H9 (cell line): Measurements from ENCODE around the gene LRMDA. TPM values are rescaled to one million over a fixed set of nuclear protein-coding genes. Genes with fewer than 3 reads are reported as not detected.

Experiments used
- DNase-seq: peaks from one replicate; pipeline ENCODE4 v3.0.0-alpha.2; 2017
- H2AFZ ChIP-seq: one replicate; pipeline ENCODE4 v1.6.1; 2013; ENCODE audit warnings: mild to moderate bottlenecking, low read length, control low read depth, moderate library complexity
- H2AK5ac ChIP-seq: 2 replicates; pipeline ENCODE4 v1.6.1; 2013; ENCODE audit warnings: low read length, control low read depth, mixed read lengths; ENCODE audit not compliant: insufficient read length
- H2BK120ac ChIP-seq: one replicate; pipeline ENCODE4 v1.6.1; 2013; ENCODE audit warnings: low read depth, mild to moderate bottlenecking, low read length, control low read depth, inconsistent platforms; ENCODE audit not compliant: poor library complexity, severe bottlenecking
- H2BK12ac ChIP-seq: 2 replicates; pipeline ENCODE4 v1.6.1; 2013; ENCODE audit warnings: low read length, control low read depth, mixed read lengths, low read depth; ENCODE audit not compliant: insufficient read length
- H2BK15ac ChIP-seq: 2 replicates; pipeline ENCODE4 v1.6.1; 2013; ENCODE audit warnings: low read depth, low read length, control low read depth
- H2BK20ac ChIP-seq: one replicate; pipeline ENCODE4 v1.6.1; 2013; ENCODE audit warnings: low read depth, mild to moderate bottlenecking, low read length, control low read depth, inconsistent platforms; ENCODE audit not compliant: poor library complexity, severe bottlenecking
- H2BK5ac ChIP-seq: 2 replicates; pipeline ENCODE4 v1.6.1; 2013; ENCODE audit warnings: low read length, control low read depth, mixed read lengths; ENCODE audit not compliant: insufficient read length
- H3K14ac ChIP-seq: 2 replicates; pipeline ENCODE4 v1.6.1; 2013; ENCODE audit warnings: low read length, control low read depth; ENCODE audit not compliant: insufficient read depth
- H3K18ac ChIP-seq: 2 replicates; pipeline ENCODE4 v1.6.1; 2013; ENCODE audit warnings: low read depth, mild to moderate bottlenecking, mixed read lengths, low read length, control low read depth; ENCODE audit not compliant: insufficient read length
- H3K23ac ChIP-seq: 2 replicates; pipeline ENCODE4 v1.6.1; 2013; ENCODE audit warnings: low read length, control low read depth, mixed read lengths, low read depth; ENCODE audit not compliant: insufficient read length
- H3K23me2 ChIP-seq: 2 replicates; pipeline ENCODE4 v1.6.1; 2013; ENCODE audit warnings: low read depth, mild to moderate bottlenecking, mixed read lengths, low read length, control low read depth; ENCODE audit not compliant: insufficient read length, poor library complexity, severe bottlenecking
- H3K27ac ChIP-seq: 2 replicates; pipeline ENCODE4 v1.5.1; 2013; ENCODE audit warnings: low read length, control low read depth, mixed read lengths, low read depth; ENCODE audit not compliant: insufficient read length
- H3K27me3 ChIP-seq: 2 replicates; pipeline ENCODE4 v1.6.1; 2013; ENCODE audit warnings: low read length, control low read depth, inconsistent platforms; ENCODE audit not compliant: insufficient read depth
- H3K4ac ChIP-seq: 2 replicates; pipeline ENCODE4 v1.6.1; 2013; ENCODE audit warnings: low read depth, mild to moderate bottlenecking, control low read depth, inconsistent platforms, low read length, moderate library complexity
- H3K4me1 ChIP-seq: 2 replicates; pipeline ENCODE4 v1.6.1; 2013; ENCODE audit warnings: low read length, control low read depth, inconsistent platforms; ENCODE audit not compliant: insufficient read depth
- H3K4me2 ChIP-seq: 2 replicates; pipeline ENCODE4 v1.6.1; 2013; ENCODE audit warnings: low read length, control low read depth, mixed read lengths; ENCODE audit not compliant: insufficient read length, insufficient read depth
- H3K56ac ChIP-seq: 2 replicates; pipeline ENCODE4 v1.6.1; 2013; ENCODE audit warnings: low read depth, mild to moderate bottlenecking, mixed read lengths, low read length, control low read depth; ENCODE audit not compliant: insufficient read length
- H3K79me1 ChIP-seq: 2 replicates; pipeline ENCODE4 v1.6.1; 2013; ENCODE audit warnings: low read depth, mild to moderate bottlenecking, moderate library complexity, low read length, control low read depth, inconsistent platforms; ENCODE audit not compliant: insufficient read depth, poor library complexity, severe bottlenecking
- H3K79me2 ChIP-seq: 2 replicates; pipeline ENCODE4 v1.6.1; 2013; ENCODE audit warnings: low read length, control low read depth, inconsistent platforms; ENCODE audit not compliant: insufficient read depth
- H3K9ac ChIP-seq: 2 replicates; pipeline ENCODE4 v1.6.1; 2013; ENCODE audit warnings: low read length, control low read depth, mixed read lengths; ENCODE audit not compliant: insufficient read length; ENCODE audit errors: extremely low read depth
- H3K9me3 ChIP-seq: one replicate; pipeline ENCODE4 v1.6.1; 2013; ENCODE audit warnings: low read depth, low read length, inconsistent platforms; ENCODE audit not compliant: control insufficient read depth
- H3T11ph ChIP-seq: one replicate; pipeline ENCODE4 v1.6.1; 2013; ENCODE audit warnings: mild to moderate bottlenecking, low read length, control low read depth, inconsistent platforms
- H4K20me1 ChIP-seq: one replicate; pipeline ENCODE4 v1.6.1; 2013; ENCODE audit not compliant: control insufficient read depth, insufficient read length, insufficient read depth
- H4K5ac ChIP-seq: 2 replicates; pipeline ENCODE4 v1.6.1; 2013; ENCODE audit warnings: low read depth, mild to moderate bottlenecking, mixed read lengths, low read length, control low read depth; ENCODE audit not compliant: insufficient read length
- H4K8ac ChIP-seq: replicated peaks from 2 replicates; pipeline ENCODE4 v1.6.1; 2013; ENCODE audit warnings: low read length, control low read depth, mixed read lengths, low read depth; ENCODE audit not compliant: insufficient read length
- H4K91ac ChIP-seq: 2 replicates; pipeline ENCODE4 v1.6.1; 2013; ENCODE audit warnings: low read depth, mild to moderate bottlenecking, moderate library complexity, mixed read lengths, low read length, control low read depth; ENCODE audit not compliant: insufficient read length
- H3K27ac Mint-ChIP-seq, 3 experiments: 2 replicates in 2 of 3; 3 replicates in 1 of 3; pipeline ENCODE4 v1.8.0; 2020 to 2021; ENCODE audit warnings: mixed read lengths in 3 of 3, mild to moderate bottlenecking in 1 of 3, moderate library complexity in 1 of 3
- H3K27me3 Mint-ChIP-seq: 2 replicates; pipeline ENCODE4 v1.8.0; 2021; ENCODE audit warnings: low read depth, mild to moderate bottlenecking, moderate library complexity, mixed read lengths
- H3K36me3 Mint-ChIP-seq, 3 experiments: 2 replicates in 2 of 3; 3 replicates in 1 of 3; pipeline ENCODE4 v1.8.0; 2020 to 2021; ENCODE audit warnings: low read depth in 3 of 3, mixed read lengths in 3 of 3; ENCODE audit not compliant: insufficient read depth in 1 of 3
- H3K4me1 Mint-ChIP-seq, 2 experiments: 2 replicates each; pipeline ENCODE4 v1.8.0; 2020; ENCODE audit warnings: mixed read lengths in 2 of 2
- H3K4me3 Mint-ChIP-seq, 2 experiments: 2 replicates in 1 of 2; 3 replicates in 1 of 2; pipeline ENCODE4 v1.8.0; 2020 to 2021; ENCODE audit warnings: mild to moderate bottlenecking in 2 of 2, mixed read lengths in 2 of 2, moderate library complexity in 1 of 2
- H3K9me3 Mint-ChIP-seq, 2 experiments: 2 replicates in 1 of 2; 3 replicates in 1 of 2; pipeline ENCODE4 v1.8.0; 2020; ENCODE audit warnings: mild to moderate bottlenecking in 2 of 2, mixed read lengths in 2 of 2, moderate library complexity in 1 of 2
- CTCF ChIP-seq: fragments of 200-600 bp; sonication (generic); conservative IDR thresholded peaks from 3 replicates; pipeline ENCODE4 v1.8.0; 2021; ENCODE audit warnings: antibody characterized with exemption, mild to moderate bottlenecking
- WGBS: extraction: QIAGEN DNeasy Blood & Tissue Kit; methylation state at CpG from one replicate; pipeline ENCODE4 v1.1.7; 2013; ENCODE audit warnings: missing lambda C conversion rate, low lambda C conversion rate, mixed read lengths; ENCODE audit not compliant: insufficient read length; ENCODE audit errors: extremely low coverage; 5-methylcytosine and 5-hydroxymethylcytosine counted together
- total RNA-seq: library from RNA; stranded (reverse); gene quantifications from 2 replicates; pipeline ENCODE4 v1.2.1, GENCODE V29; 2021

Gene LRMDA
- total RNA-seq, 1 experiment from 2014 or later, result 1.8 TPM

GRCh38 chr10:76333796-76334195 lies 902.4 kb downstream of the LRMDA start:
- H2AFZ ChIP-seq, result no peak overlapping the region
- H3K27ac ChIP-seq, result no peak overlapping the region
- TF ChIP-seq CTCF, result no peak
- H4K8ac ChIP-seq, result no peak overlapping the region
- no peak overlapping the region for H3K4me2 ChIP-seq
- H3K9me3 ChIP-seq, result no peaks in the 10 kb centered on the region
- no peak overlapping the region for H3K14ac ChIP-seq
- H3K9ac ChIP-seq, result no peak overlapping the region
- H2BK120ac ChIP-seq, result no peak overlapping the region
- no peak overlapping the region for H2AK5ac ChIP-seq
- H3K79me1 ChIP-seq, result no peaks in the 10 kb centered on the region
- no peaks in the 10 kb centered on the region for H3K79me2 ChIP-seq
- H2BK5ac ChIP-seq, result no peak overlapping the region
- H2BK15ac ChIP-seq, result no peak overlapping the region
- no peak overlapping the region for H3K56ac ChIP-seq
- Mint-ChIP-seq H3K27ac (no peak overlapping the region), H3K4me3 (no peak overlapping the region), H3K9me3 (peaks cover 0 to 3% of the 10 kb centered on the region in 2 experiments; a peak in 1 of 5 replicates), H3K27me3 (no peaks in the 10 kb centered on the region), H3K36me3 (peaks cover 0 to 6% (median 5%) of the 10 kb centered on the region in 3 experiments; a peak in 5 of 7 replicates), H3K4me1 (peaks cover 29 to 32% of the 10 kb centered on the region in 2 experiments)
- no peak overlapping the region for H3K23ac ChIP-seq
- H2BK20ac ChIP-seq, result no peak overlapping the region
- no peak for DNase-seq
- no peak overlapping the region for H2BK12ac ChIP-seq
- H4K20me1 ChIP-seq, result no peaks in the 10 kb centered on the region
- H3K27me3 ChIP-seq, result no peaks in the 10 kb centered on the region
- H3K4ac ChIP-seq, result no peak overlapping the region
- H3K23me2 ChIP-seq, result no peaks in the 10 kb centered on the region
- no peak overlapping the region for H4K91ac ChIP-seq
- no peak overlapping the region for H4K5ac ChIP-seq
- peaks cover 7% of the 10 kb centered on the region for H3K4me1 ChIP-seq
- no peak overlapping the region for H3T11ph ChIP-seq
- no CpG with 5 or more reads among the region's 4 CpGs for WGBS
- H3K18ac ChIP-seq, result no peak overlapping the region
